ENCODE data around the gene TXNRD1. TPM values are rescaled to one million over a fixed set of nuclear protein-coding genes. Genes with fewer than 3 reads are reported as not detected.
A peak's percentile ranks its signal among the peaks of the same experiment; 100 is the strongest.
"Not testable (repeated sequence)": the region's sequence is repeated elsewhere in the genome, so short reads cannot be mapped to it uniquely, and the experiment has no call there.

Gene TXNRD1
- total RNA-seq, 2 donors from 2014 or later = 75.8 to 103 TPM

GRCh38 chr12:104374071-104374470 is 158.5 kb downstream of the TXNRD1 start:
- Mint-ChIP-seq H3K9me3 (no peaks in the 10 kb centered on the region), H3K4me1 (ENCODE audit: low read depth in 2 of 2) (peaks cover 17 to 22% of the 10 kb centered on the region in 2 donors), H3K27ac (no peak overlapping the region), H3K4me3 (no peak overlapping the region), H3K27me3 (no peaks in the 10 kb centered on the region), H3K36me3 (no peaks in the 10 kb centered on the region)
- no peak for DNase-seq (ENCODE audit: low spot score)
- ATAC-seq = no peak

GRCh38 chr12:104374806-104375205 is 159.2 kb downstream of the TXNRD1 start:
- Mint-ChIP-seq H3K4me3 (no peak overlapping the region), H3K9me3 (no peaks in the 10 kb centered on the region), H3K27ac (no peak overlapping the region), H3K4me1 (ENCODE audit: low read depth in 2 of 2) (peaks cover 17 to 22% of the 10 kb centered on the region in 2 donors), H3K27me3 (no peaks in the 10 kb centered on the region), H3K36me3 (no peaks in the 10 kb centered on the region)
- ATAC-seq = peak in 1 of 2 donors; percentile 16
- DNase-seq (ENCODE audit: low spot score) = no peak

- Mint-ChIP-seq H3K27ac (no peak overlapping the region), H3K4me3 (no peak overlapping the region), H3K36me3 (no peaks in the 10 kb centered on the region), H3K27me3 (no peaks in the 10 kb centered on the region), H3K4me1 (ENCODE audit: low read depth in 2 of 2) (peaks cover 17 to 21% of the 10 kb centered on the region in 2 donors), H3K9me3 (no peaks in the 10 kb centered on the region)
- no peak for DNase-seq (ENCODE audit: low spot score)
- no peak for ATAC-seq
Measured at GRCh38 chr12:104375775-104376174, 160.2 kb downstream of the TXNRD1 start.

GRCh38 chr12:104376650-104377513 is 161.3 kb downstream of the TXNRD1 start:
- Mint-ChIP-seq H3K4me1 (ENCODE audit: low read depth in 2 of 2) (peaks cover 13 to 17% of the 10 kb centered on the region in 2 donors), H3K4me3 (no peak overlapping the region), H3K36me3 (no peaks in the 10 kb centered on the region), H3K9me3 (no peaks in the 10 kb centered on the region), H3K27ac (peak overlapping the region in 1 of 2 donors; percentile 80), H3K27me3 (peaks cover 5 to 7% of the 10 kb centered on the region in 2 donors)
- DNase-seq (ENCODE audit: low spot score) (no peak), ATAC-seq (no peak)

GRCh38 chr12:104377514-104377812 is 161.9 kb downstream of the TXNRD1 start:
- Mint-ChIP-seq H3K4me1 (ENCODE audit: low read depth in 2 of 2) (peaks cover 13 to 17% of the 10 kb centered on the region in 2 donors), H3K27me3 (peaks cover 5 to 7% of the 10 kb centered on the region in 2 donors), H3K4me3 (no peak overlapping the region), H3K9me3 (no peaks in the 10 kb centered on the region), H3K36me3 (no peaks in the 10 kb centered on the region), H3K27ac (peak overlapping the region in 1 of 2 donors; percentile 80)
- no peak for DNase-seq (ENCODE audit: low spot score)
- no peak for ATAC-seq

- Mint-ChIP-seq H3K4me3 (no peak overlapping the region), H3K27ac (peak overlapping the region in 1 of 2 donors; percentile 80), H3K9me3 (no peaks in the 10 kb centered on the region), H3K27me3 (peaks cover 5 to 7% of the 10 kb centered on the region in 2 donors), H3K4me1 (ENCODE audit: low read depth in 2 of 2) (peaks cover 14 to 20% of the 10 kb centered on the region in 2 donors), H3K36me3 (no peaks in the 10 kb centered on the region)
- no peak for DNase-seq (ENCODE audit: low spot score)
- no peak for ATAC-seq
Measured at GRCh38 chr12:104378427-104378826, 162.8 kb downstream of the TXNRD1 start.

GRCh38 chr12:104381341-104381730 is 165.8 kb downstream of the TXNRD1 start:
- Mint-ChIP-seq H3K27ac (peak overlapping the region; percentile 68 to 73), H3K27me3 (peaks cover 5 to 7% of the 10 kb centered on the region in 2 donors), H3K4me1 (ENCODE audit: low read depth in 2 of 2) (peaks cover 27 to 38% of the 10 kb centered on the region in 2 donors), H3K9me3 (peaks cover 7% of the 10 kb centered on the region), H3K4me3 (peak overlapping the region; percentile 34), H3K36me3 (no peaks in the 10 kb centered on the region)
- ATAC-seq = no peak
- DNase-seq (ENCODE audit: low spot score) = no peak

- peak; percentile 84 for DNase-seq (ENCODE audit: low spot score)
- Mint-ChIP-seq H3K4me1 (ENCODE audit: low read depth in 2 of 2) (peaks cover 27 to 38% of the 10 kb centered on the region in 2 donors), H3K4me3 (peak overlapping the region; percentile 49), H3K27me3 (peaks cover 5 to 7% of the 10 kb centered on the region in 2 donors), H3K27ac (peak overlapping the region; percentile 68 to 73), H3K36me3 (no peaks in the 10 kb centered on the region), H3K9me3 (peaks cover 7% of the 10 kb centered on the region)
- ATAC-seq = peak; percentile 81 to 90
Measured at GRCh38 chr12:104381731-104382480, 166.3 kb downstream of the TXNRD1 start.

GRCh38 chr12:104384141-104384880 is 168.7 kb downstream of the TXNRD1 start:
- H3K36me3 Mint-ChIP-seq = no peaks in the 10 kb centered on the region
- peaks cover 7% of the 10 kb centered on the region for H3K9me3 Mint-ChIP-seq
- ATAC-seq (peak; percentile 74 to 76), DNase-seq (ENCODE audit: low spot score) (no peak)
- peak overlapping the region in 1 of 2 donors; percentile 83 for H3K27ac Mint-ChIP-seq
- H3K4me1 Mint-ChIP-seq (ENCODE audit: low read depth in 2 of 2) = peaks cover 27 to 33% of the 10 kb centered on the region in 2 donors
- no peak overlapping the region for H3K4me3 Mint-ChIP-seq
- peaks cover 5 to 7% of the 10 kb centered on the region in 2 donors for H3K27me3 Mint-ChIP-seq

- Mint-ChIP-seq H3K4me3 (no peak overlapping the region), H3K36me3 (no peaks in the 10 kb centered on the region), H3K9me3 (peaks cover 7% of the 10 kb centered on the region), H3K4me1 (ENCODE audit: low read depth in 2 of 2) (peaks cover 27 to 33% of the 10 kb centered on the region in 2 donors), H3K27ac (no peak overlapping the region), H3K27me3 (peaks cover 5 to 7% of the 10 kb centered on the region in 2 donors)
- DNase-seq (ENCODE audit: low spot score) = no peak
- no peak for ATAC-seq
Measured at GRCh38 chr12:104385510-104385909, 169.9 kb downstream of the TXNRD1 start.

GRCh38 chr12:104386461-104386860 is 170.9 kb downstream of the TXNRD1 start:
- Mint-ChIP-seq H3K4me1 (ENCODE audit: low read depth in 2 of 2) (peaks cover 24 to 32% of the 10 kb centered on the region in 2 donors), H3K36me3 (no peaks in the 10 kb centered on the region), H3K27me3 (peaks cover 3 to 4% of the 10 kb centered on the region in 2 donors), H3K4me3 (no peak overlapping the region), H3K9me3 (peaks cover 7% of the 10 kb centered on the region), H3K27ac (no peak overlapping the region)
- ATAC-seq (no peak), DNase-seq (ENCODE audit: low spot score) (no peak)

- ATAC-seq (no peak), DNase-seq (ENCODE audit: low spot score) (no peak)
- H3K27me3 Mint-ChIP-seq = peaks cover 0 to 4% of the 10 kb centered on the region in 2 donors
- no peak overlapping the region for H3K4me3 Mint-ChIP-seq
- H3K27ac Mint-ChIP-seq = no peak overlapping the region
- H3K4me1 Mint-ChIP-seq (ENCODE audit: low read depth in 2 of 2) = peaks cover 17 to 25% of the 10 kb centered on the region in 2 donors
- peaks cover 7% of the 10 kb centered on the region for H3K9me3 Mint-ChIP-seq
- no peaks in the 10 kb centered on the region for H3K36me3 Mint-ChIP-seq
Measured at GRCh38 chr12:104387190-104387589, 171.6 kb downstream of the TXNRD1 start.

GRCh38 chr12:104394086-104394485 is 178.5 kb downstream of the TXNRD1 start:
- not testable (repeated sequence) for ATAC-seq; DNase-seq (ENCODE audit: low spot score); H3K4me3 Mint-ChIP-seq; H3K27ac Mint-ChIP-seq; H3K4me1 Mint-ChIP-seq (ENCODE audit: low read depth in 2 of 2); H3K9me3 Mint-ChIP-seq
- Mint-ChIP-seq H3K36me3 (peaks cover 18% of the 10 kb centered on the region), H3K27me3 (peaks cover 10 to 16% of the 10 kb centered on the region in 2 donors)

Measured in natural killer cell treated with Interleukin-12 subunit alpha and Interleukin-12 subunit beta and Interleukin-15 and Interleukin-18, amount 100 ng/mL, for 72 hours (primary cell).